NT2/D1 (cell line): ENCODE data around the gene ACAT1.

Experiments
- YY1 ChIP-seq: IDR thresholded peaks from 2 replicates; pipeline ENCODE4 v1.6.1; 2011; ENCODE audit not compliant: insufficient read length, insufficient read depth
- ZNF274 ChIP-seq: IDR thresholded peaks from 2 replicates; pipeline ENCODE4 v1.6.1; 2011; ENCODE audit warnings: mild to moderate bottlenecking, low read depth, low read length

- TF ChIP-seq YY1 (no peak), ZNF274 (no peak)
These were observed at the start of gene ACAT1 for GRCh38 chr11:108121274-108122155.
